Mammary epithelial cell (primary cell): ENCODE results near the gene CYP2W1.

ENCODE experiments used
- CTCF ChIP-seq, 2 donors: IDR thresholded peaks in 1 of 2; conservative IDR thresholded peaks in 1 of 2; 2 replicates each; pipeline ENCODE4 v1.5.1; 2011 to 2012; ENCODE audit warnings: inconsistent platforms in 2 of 2, low read length in 2 of 2, mild to moderate bottlenecking in 2 of 2, control low read depth in 1 of 2, low read depth in 1 of 2; ENCODE audit not compliant: insufficient read depth in 1 of 2; ENCODE audit errors: extremely low read depth in 1 of 2
- EZH2 ChIP-seq: IDR thresholded peaks from 2 replicates; pipeline ENCODE4 v1.6.1; 2012; ENCODE audit warnings: low read length, inconsistent platforms, borderline replicate concordance

- TF ChIP-seq CTCF (conservative IDR thresholded peaks at IDR 0.05 in 1 of 2, IDR thresholded peaks at IDR 0.05 in 1 of 2; ENCODE audit: extremely low read depth in 1 of 2, insufficient read depth in 1 of 2, low read depth in 1 of 2, low read length in 2 of 2) (no peak), EZH2 (no peak)
Measured at GRCh38 chr7:1018334-1018695, 35.3 kb downstream of the CYP2W1 start.
